GM21423 (cell line): Measurements from ENCODE around the gene PRLHR.
A peak's percentile ranks its signal among the peaks of the same experiment; 100 is the strongest.

ENCODE experiments used
- ATAC-seq: cut with Tn5 transposase; IDR thresholded peaks from one replicate; pipeline ENCODE4 v1.9.1; 2021; ENCODE audit warnings: mild to moderate bottlenecking, moderate library complexity; ENCODE audit not compliant: unreplicated experiment

The PRLHR gene

GRCh38 chr10:118564114-118564513 is 31.3 kb downstream of the PRLHR start:
- no peak for ATAC-seq

GRCh38 chr10:118563373-118563890 is 32.0 kb downstream of the PRLHR start:
- no peak for ATAC-seq

- no peak for ATAC-seq
Observed at GRCh38 chr10:118562851-118563250, 32.6 kb downstream of the PRLHR start.

- ATAC-seq, result no peak
Observed at GRCh38 chr10:118557946-118558345, 37.5 kb downstream of the PRLHR start.

GRCh38 chr10:118551535-118552100 is 43.8 kb downstream of the PRLHR start:
- no peak for ATAC-seq

GRCh38 chr10:118547282-118547681 is 48.2 kb downstream of the PRLHR start:
- no peak for ATAC-seq

- ATAC-seq, result no peak
Observed at GRCh38 chr10:118546479-118546878, 49.0 kb downstream of the PRLHR start.

GRCh38 chr10:118545381-118545780 is 50.1 kb downstream of the PRLHR start:
- ATAC-seq, result no peak

GRCh38 chr10:118544401-118544948 is 51.0 kb downstream of the PRLHR start:
- no peak for ATAC-seq

GRCh38 chr10:118543714-118544400 is 51.6 kb downstream of the PRLHR start:
- ATAC-seq, result peak; percentile 80

- ATAC-seq, result no peak
Observed at GRCh38 chr10:118542745-118543144, 52.7 kb downstream of the PRLHR start.

GRCh38 chr10:118542205-118542604 is 53.2 kb downstream of the PRLHR start:
- ATAC-seq, result no peak

- ATAC-seq, result no peak
Observed at GRCh38 chr10:118541718-118542117, 53.7 kb downstream of the PRLHR start.
